ENCODE data around the gene RNF123.
"Not testable (repeated sequence)": the region's sequence is repeated elsewhere in the genome, so short reads cannot be mapped to it uniquely, and the experiment has no call there.

DNA sequence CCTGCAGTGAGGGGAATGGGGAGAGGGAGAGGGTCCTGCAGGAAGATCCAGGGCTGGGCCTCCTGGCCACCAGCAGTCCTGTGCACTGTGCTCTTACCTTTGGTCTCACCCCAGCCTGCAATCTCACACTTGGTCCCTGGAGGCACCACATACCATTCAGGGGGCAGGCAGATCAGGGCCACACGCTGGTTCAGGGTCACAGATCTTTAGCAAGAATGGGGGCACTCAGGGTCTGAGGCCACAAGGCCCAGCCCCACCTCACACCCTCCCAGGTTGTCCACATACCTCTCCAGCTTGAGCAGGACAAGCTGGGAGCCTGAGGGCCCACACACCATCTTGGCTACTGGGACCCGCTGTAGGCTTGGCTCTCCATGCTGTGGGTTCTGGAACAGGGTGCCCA lies 4.9 kb upstream of the RNF123 start:
- TF ChIP-seq, protein P1, sequence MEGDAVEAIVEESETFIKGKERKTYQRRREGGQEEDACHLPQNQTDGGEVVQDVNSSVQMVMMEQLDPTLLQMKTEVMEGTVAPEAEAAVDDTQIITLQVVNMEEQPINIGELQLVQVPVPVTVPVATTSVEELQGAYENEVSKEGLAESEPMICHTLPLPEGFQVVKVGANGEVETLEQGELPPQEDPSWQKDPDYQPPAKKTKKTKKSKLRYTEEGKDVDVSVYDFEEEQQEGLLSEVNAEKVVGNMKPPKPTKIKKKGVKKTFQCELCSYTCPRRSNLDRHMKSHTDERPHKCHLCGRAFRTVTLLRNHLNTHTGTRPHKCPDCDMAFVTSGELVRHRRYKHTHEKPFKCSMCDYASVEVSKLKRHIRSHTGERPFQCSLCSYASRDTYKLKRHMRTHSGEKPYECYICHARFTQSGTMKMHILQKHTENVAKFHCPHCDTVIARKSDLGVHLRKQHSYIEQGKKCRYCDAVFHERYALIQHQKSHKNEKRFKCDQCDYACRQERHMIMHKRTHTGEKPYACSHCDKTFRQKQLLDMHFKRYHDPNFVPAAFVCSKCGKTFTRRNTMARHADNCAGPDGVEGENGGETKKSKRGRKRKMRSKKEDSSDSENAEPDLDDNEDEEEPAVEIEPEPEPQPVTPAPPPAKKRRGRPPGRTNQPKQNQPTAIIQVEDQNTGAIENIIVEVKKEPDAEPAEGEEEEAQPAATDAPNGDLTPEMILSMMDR (IDR thresholded peaks at IDR 0.05): not testable (repeated sequence)
- not testable (repeated sequence) for TF ChIP-seq POLR2A (IDR thresholded peaks at IDR 0.05)
